GM21619 (cell line): ENCODE data around the gene SLIT1.

ENCODE experiments used
- ATAC-seq: cut with Tn5 transposase; IDR thresholded peaks from one replicate; pipeline ENCODE4 v1.9.1; 2021; ENCODE audit not compliant: unreplicated experiment

SLIT1 gene

DNA sequence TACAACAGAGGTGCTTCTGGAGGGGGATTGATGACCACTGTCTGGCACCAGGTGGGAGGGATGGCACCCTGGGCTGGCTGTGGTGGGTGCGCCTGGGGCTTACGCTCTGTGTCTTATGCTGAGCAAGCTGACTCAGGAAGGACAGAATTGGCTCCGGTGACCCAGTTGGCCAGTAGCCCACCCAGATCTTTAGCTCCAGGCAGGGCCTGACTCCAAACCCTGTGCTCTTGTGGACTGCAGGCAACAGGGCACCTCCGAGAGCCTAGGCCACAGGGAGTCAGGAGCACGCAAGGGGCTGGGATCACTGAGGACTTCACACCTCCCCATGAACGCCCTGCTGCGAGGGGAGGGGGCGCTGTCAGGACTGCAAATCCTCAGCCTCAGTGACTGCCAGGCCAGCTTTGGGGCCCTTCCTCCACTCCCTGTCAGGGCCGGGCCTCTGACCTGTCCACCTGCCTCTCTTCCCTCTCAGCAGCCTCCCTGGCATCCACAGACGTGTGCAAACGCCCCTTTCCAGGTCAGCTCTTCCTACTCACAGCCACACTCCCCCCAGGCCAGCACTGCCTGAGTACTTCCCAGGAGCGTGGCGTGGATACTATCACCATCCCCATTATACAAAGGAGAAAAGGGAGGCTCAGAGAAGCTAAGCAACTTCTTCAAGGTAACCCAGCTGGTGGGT is 118.7 kb downstream of the SLIT1 start:
- ATAC-seq: no peak

DNA sequence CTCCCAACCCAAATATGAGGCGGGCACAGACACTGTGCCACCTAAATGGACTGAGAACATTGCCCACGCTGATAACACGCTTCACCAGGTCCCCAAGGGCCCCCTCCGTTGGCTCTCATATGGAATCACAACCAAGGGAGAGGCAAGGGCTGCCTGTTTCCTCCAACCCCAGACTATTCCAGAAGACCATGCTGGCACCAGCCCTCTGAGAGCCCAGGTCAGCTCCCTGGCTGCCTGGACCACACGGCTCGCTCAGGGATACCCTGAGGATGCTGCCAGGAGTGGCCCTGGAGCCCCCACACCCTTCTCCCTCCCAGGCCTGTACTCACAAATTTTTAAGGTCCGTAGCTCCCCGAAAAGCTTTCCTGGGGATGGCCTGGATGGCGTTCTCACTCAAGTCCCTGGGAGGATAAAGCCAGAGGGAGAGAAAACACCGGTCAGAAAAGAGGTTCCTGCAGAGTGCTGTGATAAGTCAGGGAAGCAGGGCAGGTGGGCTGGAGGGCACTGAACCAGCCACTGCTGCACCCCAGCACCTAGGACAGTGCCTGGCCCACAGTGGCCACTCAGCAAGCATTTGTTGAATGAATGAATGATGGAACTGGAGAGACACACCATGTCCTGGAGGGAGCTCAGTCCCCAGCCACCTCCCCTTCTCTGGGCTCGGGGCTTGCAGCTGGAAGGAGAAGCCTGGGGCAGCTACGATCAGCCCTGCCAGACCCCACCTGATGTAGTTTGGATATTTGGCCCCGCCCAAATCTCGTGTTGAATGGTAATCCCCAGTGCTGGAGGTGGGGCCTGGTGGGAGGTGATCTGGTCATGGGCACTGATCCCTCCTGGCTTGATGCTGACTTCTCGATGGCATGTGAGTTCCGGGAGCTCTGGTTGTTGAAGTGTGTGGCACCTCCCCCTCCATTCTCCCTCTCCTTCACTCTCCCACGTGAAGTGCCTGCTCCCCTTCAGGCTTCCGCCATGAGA is 119.8 kb downstream of the SLIT1 start:
- ATAC-seq: no peak

DNA sequence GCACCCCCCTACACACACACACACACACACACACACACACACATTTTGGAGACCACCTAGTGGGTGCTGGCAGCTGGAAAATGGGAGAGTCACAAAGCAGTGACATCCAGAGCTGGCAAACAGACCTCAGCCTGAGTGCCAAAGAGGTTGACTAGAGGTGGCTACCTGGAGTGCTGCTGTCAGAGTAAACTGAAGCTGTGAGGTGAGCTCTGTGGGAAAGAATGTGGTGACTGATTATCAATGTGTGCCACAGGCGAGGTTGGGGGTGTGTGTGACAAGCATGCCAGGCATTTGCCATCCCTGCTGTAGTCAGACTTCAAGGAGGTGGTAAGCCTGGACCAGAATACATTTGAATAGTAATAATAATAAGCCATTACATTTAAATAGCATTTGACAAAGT is 120.6 kb downstream of the SLIT1 start:
- no peak for ATAC-seq

DNA sequence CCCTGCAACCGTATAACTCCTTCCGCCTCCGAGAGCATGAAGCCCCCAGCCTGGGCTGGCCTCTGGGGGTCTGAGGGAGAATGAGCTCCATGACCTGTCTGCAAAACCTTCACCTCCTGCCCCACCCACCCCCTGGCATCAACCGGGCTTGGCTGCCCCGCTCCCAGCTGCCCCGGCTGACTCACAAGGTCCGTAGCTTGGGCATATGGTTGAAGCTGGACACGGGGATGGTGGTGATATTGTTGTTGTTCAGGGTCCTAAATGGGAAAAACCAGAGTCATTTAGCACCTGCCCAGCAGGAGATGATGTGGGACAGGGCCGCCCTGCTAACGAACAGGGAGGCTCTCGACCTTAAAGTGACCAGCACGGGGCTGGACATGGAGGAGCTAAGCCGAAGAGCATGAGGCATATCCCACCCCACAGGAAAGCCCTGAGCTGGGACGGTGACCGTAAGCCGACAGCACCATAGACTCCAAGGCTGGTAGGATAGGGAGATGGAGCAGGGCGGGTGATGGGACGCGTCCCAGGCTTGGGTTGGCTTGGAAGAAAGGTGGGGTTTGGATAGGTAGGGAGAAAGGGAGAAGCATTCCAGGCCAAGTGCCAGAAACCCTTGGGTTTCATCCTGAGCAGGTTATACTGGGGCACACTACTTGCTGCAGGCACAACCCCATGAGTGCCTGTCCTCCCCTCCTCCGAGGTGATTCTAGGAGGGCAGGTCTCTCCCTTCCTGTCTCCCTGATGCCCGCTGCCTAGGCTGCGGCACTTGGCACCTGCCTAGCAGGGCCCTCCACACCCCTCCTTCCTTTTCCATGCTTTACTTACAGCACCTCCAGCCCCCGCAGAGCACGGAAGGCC is 121.5 kb downstream of the SLIT1 start:
- no peak for ATAC-seq

DNA sequence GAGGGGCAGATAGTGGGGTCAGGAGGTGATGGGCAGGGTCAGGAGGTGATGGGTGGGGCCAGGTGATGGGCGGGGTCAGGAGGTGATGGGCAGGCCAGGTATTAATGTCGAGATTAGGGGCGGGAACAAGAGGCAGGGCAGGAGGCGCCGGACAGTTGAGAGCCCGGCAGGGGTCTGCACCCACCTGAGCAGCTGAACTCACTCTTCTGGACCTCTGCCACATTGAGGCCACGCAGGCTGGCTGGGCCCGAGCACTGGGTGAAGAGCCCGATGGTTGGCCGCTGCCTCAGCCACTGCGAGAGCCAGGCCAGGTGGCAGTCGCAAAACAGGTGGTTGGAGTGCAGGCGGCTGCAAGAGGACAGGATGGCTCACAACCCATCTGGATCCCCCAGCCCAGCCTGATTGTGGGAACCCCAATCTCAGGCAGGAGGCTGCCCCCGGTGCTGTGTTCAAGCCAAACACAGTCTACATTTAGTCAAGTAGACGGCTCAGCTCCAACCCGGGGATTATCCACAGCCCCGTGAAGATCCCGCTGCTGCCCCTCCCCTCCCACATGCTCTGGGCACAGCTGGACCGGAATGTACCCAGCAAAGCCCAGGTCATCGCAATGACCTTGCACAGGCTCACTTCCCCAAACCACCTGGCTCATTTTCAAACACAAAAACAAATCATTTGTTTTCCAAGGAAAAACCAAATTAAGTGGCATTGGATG is 122.3 kb downstream of the SLIT1 start:
- no peak for ATAC-seq

DNA sequence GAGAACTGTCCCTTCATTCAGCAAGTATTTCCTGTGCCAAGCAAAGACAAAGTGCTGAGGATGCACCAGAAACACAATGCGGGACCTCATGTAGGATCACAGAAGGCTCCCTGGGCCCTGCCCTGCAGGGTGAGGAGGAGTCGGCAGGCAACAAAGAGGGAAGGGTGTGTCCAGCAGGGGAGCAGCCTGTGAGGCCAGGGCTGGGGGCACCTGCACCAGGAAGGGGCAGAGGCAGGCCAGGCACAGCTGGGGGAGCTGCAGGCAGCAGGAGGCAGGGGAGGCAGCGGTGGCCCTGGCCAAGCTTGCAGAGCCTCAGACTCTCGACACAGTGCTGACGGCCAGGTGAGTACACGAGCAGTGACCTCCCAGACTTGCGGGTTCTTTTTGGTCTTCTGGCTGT is 123.3 kb downstream of the SLIT1 start:
- no peak for ATAC-seq

DNA sequence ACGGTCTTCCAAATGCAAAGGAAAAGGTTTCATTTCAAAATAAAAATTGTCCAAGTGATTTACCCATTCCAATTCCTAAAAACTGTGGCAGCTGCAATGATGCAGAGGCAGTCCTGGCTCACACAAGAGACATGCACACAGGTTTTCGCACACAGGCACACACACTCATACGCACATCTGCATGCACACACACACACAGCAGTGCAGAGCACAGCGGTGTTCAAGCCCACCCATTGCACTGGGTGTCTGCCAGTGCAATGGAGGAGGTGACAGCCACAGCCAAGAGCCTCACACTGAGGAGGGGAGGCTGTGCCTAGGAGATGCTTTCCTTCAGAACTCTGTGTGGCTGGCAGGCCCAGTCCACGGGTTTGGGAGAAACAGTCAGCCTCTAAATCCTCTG is 123.7 kb downstream of the SLIT1 start:
- no peak for ATAC-seq

DNA sequence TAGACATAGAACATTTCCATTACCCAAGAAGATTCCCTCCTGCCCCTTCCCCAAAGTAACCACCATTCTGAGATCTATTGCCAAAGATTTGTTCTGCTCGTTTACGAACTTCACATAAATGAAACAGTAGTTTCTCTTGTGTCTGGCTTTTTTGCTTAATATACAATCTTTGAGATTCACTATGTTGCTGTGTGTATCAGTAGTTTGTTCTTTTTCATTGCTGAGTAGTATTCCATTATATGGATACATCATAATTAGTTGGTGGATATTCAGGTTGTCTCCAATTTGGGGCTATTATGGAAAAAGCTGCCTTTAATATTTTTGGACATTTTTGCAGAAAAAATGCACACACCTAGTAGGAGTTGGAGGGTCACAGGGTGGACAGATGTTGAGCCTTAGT is 124.3 kb downstream of the SLIT1 start:
- no peak for ATAC-seq

DNA sequence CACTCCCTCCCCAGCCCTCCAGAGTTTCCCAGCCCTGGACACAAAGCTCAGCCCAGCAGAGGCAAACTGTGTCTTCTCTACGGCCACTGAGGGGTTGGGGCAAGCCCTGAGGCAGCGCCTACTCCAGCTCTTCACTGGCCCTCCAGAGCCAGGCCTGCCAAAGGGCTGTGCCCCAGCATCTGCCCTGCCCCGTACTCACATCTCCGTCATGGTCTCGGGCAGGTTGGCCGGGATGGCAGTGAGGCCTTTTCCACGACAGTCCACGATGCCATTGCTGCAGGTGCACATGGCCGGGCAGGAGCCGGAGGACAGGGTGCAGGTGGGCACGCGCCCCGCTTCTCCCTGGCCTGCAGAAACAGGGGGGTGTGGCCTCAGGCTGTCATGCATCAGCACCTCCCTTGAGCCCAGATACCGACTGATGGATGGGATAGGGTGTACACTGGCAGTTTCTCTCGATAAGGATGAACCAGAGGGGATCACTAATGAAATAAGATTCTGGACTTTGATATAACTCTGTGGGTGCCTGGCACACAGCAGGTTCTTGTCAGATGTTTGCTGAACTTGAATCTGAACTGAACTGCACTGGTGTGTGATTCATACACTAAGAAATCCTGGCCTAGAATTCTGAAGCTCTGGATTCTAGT is 125.2 kb downstream of the SLIT1 start:
- ATAC-seq: no peak

DNA sequence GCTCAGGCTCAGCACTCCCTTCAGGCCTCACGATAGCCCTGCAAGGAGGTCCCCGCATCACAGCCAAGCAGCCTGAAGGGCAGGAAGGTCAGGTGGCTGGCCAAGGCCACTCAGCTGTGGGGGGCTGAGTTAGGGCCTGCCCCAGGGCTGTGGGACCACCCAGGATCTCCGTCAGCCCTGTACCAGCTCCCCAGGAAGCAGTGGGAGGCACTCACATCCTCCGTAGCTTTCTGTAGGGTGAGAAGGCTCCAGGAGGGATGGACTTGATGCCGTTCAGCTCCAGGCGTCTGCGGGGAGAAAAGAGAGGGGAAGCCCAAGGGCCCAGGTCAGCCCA is 125.9 kb downstream of the SLIT1 start:
- no peak for ATAC-seq

DNA sequence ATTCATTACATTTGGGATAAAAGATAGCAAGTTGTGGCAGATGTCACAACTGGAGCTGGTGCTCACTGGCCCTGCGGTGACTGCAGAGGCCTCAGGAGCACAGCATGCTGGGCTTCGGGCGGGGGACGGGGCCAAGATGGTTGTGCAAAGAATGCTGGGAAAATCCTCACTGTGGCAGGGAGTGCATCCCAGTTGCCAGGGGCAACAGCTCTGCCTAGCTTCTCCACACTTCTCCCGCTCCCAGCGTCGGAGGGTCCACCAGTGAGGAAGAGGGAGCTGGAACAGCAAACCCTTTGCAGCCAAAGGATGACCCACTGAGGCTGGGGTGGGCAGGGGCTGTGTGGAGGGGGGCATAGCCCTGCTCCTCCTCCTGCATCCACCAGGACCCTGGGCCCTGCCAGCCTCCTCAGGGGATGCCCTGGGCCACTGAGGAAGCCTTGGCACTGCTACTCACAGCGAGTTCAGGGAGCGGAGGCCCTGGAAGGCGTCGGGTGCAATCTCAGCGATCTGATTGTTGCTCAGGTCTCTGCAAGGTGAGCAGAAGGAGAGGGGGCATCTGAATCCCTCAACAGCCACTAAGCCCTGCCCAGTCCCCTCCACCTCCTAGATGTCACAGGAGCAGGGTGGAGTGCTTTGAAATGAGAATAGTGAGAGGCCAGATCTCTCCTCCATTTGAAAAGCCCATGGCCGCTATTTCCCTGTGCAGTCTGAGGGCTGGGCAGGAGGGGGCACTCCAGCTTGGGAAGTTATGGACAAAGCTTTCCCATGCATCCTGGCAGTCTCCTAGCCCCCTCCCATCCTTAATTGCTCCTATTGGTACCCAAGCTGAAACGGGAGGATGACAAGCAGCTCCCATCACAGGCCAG is 126.5 kb downstream of the SLIT1 start:
- ATAC-seq: no peak

DNA sequence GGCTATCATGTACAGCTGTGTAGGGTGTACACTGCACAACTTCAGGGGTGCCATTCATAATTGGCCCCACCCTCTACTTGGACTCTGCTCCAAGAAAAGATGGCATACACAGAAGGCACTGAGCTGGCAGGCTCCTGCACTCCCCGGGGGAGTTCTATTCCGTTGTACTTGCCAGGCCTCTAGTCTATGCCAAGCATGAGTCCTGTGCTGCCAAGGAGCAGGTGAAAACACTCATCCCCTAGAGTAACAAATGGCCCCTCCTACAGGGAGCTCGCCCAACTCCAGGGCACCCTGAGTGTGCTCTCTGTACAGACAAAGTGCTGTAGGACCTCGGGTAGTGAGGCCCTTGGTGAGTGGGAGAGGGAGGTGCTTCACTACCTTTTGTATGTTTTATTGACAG is 127.2 kb downstream of the SLIT1 start:
- no peak for ATAC-seq

DNA sequence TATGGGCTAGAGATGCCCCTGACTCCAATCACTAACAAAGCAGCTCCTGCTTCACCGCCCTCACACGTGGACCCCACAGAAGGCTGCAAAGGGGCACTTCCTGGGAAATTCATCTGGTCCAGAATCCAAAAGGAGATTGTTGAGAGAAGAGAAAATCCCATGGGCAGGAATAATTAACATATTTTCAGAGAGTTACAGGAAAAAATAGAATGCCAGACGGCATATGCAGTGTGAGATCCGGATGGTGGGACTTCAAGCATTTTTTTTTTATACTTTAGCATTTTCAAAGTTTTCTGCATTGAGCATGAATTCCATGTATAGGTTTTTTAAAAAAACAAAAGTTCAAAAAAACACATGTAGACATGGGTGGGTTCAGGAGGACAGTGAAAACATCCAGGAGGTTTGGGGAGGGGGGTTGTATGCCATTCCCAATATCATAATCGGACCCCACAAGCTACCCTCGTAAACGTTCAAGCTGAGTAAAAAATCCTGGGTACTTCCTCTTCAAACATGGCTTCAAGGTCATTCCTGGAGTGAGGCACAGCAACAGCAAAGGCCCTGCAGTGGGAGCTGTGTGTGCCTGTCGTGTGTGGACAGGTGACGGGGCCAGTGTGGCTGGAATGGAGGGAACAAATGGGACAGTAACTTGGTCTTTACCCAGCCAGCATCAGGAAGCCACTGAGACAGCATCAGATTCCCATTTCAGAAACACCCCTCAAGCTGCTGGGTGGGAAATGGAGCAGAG is 128.1 kb downstream of the SLIT1 start:
- no peak for ATAC-seq

DNA sequence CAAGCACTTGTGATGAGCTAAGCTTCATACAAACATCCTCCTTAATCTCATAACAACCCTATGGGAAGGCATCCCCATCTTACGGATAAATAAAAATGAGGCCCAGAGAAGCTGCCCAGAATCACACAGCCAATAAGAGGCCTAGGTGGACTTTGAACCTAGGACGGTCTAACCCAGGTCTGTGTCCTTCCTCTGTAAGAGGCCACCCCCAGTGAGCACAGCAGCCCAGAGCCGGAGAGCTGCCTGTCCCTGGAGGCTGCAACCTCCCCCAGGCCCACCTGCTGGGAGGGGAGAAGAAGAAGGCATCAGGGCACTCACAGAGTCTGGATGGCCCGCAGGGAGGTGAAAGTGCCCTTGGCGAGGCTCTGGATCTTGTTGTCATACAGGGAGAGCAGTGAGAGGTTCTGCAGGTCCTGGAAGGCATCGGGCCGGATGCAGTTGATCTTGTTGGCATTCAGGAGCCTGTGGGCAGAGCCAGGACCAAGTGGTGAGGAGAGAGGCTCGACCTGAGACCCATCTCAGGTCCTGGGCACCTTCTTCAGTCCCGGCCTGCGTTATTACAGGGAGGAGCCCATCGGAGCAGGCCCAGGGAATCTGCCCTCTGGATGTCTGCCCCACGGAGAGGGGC is 129.6 kb downstream of the SLIT1 start:
- ATAC-seq: no peak

DNA sequence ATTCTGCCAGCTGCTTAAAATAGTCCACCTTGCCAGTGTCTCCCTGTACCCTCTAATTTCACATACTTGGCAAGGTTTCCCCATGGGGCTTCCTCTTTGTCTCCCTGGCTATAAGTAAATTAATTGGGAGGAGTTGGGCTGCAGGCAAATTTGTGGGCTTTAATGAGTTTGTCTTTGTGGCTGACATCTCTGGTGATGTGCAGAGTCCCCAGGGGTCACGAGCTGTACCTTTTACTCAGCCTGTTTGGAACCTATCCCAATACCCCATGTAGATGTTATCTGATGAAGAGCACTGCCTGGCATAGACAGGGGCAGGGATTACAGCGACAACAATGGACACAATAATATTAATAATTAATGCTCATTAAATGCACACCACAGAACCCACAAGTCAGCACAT is 132.5 kb downstream of the SLIT1 start:
- no peak for ATAC-seq

DNA sequence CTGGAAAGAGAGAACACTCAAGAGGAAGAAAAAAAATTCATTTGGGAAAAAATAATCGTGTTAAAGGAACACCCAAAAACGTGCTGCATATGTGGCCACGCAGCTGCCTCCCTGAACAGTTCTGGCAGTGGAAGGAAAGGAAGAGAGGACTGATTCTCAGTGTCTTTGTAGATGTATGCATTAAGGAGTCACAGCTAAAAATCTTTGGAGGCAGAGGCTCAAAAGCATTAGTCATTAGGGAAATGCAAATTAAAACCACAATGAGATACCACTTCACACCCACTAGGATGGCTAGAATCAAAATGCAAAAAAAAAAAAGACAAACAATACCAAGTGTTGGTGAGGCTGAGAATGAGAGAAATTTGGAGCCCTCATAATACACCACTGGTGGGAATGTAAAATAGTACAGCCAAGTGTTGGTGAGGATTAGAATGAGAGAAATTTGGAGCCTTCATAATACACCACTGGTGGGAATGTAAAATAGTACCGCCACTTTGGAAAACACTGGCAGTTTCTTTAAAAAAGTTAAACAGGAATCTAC is 134.7 kb downstream of the SLIT1 start:
- ATAC-seq: no peak

DNA sequence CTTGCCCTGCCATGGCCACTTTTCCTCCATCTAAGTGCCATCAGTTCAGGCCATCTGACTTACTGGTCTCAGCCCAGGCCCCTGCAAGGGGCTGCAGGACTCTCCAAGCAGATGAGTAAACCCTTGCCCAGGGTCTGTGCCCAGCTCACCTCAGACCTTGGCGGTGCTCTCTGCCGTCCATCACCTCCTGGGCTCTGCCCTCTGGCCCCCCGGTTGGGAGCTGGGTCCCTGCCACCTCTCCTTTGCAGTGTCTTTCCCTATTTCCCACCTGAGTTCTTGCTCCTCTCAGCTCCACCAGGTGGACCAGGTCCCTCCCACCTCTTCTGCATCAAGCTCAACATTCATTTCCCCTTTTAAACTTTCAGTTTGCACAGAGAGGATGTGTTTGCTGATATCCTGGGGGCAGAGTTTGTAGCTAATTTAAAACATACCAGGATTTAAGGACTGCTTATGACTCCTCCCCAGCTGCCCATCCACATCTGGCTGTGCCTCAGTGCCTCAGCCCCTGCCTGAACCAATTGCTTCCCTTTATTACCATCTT is 135.5 kb downstream of the SLIT1 start:
- ATAC-seq: no peak

DNA sequence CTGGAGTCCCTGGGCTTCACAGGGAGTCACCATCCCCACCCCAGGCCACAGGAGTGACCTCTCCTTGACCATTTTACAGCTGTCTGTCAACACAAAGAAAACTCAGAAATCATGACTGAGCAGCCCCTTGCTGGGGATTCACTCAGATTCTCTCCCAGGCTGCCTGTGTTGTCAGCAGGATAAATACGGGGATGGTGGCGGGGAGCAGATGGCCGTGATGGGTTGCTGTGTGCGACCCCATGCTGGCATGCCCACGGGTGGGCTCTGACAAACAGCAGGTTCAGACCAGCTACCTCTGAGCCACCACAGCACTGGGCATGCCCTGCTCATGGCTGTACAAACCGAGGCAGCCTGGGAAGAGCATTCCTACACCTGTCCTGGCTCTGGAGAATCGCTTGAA is 136.1 kb downstream of the SLIT1 start:
- no peak for ATAC-seq
